ENCODE results near the gene GADL1.

The GADL1 gene

DNA sequence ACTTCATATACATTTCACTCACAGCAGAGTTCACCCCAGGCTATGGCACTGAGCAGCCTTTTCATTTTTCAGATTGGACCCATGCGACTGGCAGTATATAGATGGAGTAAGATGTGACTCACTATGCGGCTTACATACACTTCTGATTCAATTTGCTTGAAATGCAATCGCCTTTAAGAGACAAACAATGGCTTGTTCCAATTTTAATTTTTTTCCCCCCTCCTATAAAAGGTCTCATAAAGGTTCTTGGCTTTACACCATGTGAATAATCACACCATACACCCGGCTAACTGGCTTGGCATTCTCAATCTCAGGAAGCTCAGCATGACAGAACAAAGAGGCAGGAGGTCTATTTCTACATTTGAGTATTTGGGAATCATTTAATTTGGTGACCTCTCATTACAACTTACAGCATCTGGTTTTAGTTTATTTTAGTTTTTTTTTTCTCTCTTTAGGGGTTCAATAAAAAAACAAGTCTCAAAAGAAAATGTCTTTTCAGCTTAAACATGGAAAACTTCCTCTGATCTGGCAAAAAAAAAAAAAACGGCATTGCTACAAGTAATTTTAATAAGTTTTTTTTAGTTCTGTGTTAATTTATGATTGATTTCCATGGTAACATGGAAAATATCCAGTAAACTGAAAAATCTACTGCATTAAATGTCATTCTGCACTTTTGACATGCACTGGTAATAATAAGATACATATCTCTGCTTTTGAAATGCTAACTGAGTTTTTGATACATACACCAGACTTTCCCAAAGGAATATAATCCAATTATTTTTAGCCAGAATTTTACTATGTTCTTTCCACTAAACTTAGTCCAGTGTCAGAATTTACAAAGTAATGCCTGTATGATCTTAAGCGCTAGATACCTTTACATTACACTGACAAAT is 38.8 kb downstream of the GADL1 start:
- H3K4me3 ChIP-seq (ENCODE audit: low read depth, low read length): no peak overlapping the region
- TF ChIP-seq, protein P1, sequence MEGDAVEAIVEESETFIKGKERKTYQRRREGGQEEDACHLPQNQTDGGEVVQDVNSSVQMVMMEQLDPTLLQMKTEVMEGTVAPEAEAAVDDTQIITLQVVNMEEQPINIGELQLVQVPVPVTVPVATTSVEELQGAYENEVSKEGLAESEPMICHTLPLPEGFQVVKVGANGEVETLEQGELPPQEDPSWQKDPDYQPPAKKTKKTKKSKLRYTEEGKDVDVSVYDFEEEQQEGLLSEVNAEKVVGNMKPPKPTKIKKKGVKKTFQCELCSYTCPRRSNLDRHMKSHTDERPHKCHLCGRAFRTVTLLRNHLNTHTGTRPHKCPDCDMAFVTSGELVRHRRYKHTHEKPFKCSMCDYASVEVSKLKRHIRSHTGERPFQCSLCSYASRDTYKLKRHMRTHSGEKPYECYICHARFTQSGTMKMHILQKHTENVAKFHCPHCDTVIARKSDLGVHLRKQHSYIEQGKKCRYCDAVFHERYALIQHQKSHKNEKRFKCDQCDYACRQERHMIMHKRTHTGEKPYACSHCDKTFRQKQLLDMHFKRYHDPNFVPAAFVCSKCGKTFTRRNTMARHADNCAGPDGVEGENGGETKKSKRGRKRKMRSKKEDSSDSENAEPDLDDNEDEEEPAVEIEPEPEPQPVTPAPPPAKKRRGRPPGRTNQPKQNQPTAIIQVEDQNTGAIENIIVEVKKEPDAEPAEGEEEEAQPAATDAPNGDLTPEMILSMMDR (IDR thresholded peaks at IDR 0.05; ENCODE audit: low read depth, low read length, missing control alignments): no peak
- DNase-seq (ENCODE audit: low read depth): peak; percentile 20
- in situ Hi-C loops (cut with HindIII; ENCODE audit: low sequenced_read_pairs): no loop called here

DNA sequence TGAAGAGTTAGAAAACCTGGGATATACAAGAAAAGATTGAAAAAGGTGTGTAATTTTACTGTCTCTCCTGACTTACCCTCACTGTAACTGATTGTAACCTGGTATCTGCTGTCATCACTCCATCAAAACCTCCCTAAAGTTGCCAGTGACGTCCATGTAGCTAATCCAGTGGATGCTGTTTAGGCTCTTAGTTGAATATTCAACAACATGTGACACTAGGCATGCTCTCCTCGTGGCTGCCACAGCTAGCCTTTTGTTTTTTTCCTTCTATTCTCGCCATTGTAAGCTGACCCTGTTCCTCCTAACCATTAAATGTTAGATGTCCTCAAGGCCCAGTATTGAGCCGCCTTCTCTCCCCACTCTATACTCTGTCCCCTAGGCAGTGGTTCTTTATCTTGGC is 41.6 kb downstream of the GADL1 start:
- in situ Hi-C loops (cut with HindIII; ENCODE audit: low sequenced_read_pairs): no loop called here
- TF ChIP-seq, protein P1 (IDR thresholded peaks at IDR 0.05; ENCODE audit: low read depth, low read length, missing control alignments): no peak
- DNase-seq (ENCODE audit: low read depth): no peak
- no peak overlapping the region for H3K4me3 ChIP-seq (ENCODE audit: low read depth, low read length)

DNA sequence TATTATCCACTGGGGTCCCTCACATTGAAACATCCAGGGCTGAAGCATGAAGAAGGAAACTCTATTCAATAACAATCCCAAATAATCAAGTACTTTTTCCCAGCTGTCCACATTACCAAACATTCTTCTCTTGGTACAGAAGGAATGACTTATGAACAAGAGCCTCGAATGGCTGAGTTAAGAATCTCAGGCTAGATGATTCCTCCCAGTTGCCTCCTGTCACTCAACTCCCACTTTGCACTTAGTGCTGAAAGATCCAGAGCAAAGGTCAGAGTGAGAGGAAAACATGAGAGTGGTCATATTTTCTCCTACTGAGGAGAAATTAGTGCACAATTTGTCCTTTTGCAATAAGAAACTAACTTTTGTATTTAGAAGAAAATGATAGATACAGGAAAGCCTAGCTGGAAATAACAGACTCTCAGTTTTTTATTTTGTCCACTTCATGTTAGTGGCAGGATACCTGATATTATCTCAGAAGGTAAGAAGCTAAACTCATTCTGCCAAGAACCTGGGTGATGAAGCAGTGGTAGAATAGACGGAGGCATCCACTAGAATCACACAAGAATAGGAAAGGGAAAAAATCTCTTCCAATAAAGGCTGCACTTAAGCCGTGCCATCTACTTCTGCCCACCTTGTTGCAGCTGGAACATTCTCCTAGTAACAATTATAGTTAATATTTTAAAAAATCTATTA is 46.2 kb downstream of the GADL1 start:
- in situ Hi-C loops (cut with HindIII; ENCODE audit: low sequenced_read_pairs): no loop called here
- H3K4me3 ChIP-seq (ENCODE audit: low read depth, low read length): no peak overlapping the region
- no peak for DNase-seq (ENCODE audit: low read depth)
- TF ChIP-seq, protein P1 (IDR thresholded peaks at IDR 0.05; ENCODE audit: low read depth, low read length, missing control alignments): no peak

DNA sequence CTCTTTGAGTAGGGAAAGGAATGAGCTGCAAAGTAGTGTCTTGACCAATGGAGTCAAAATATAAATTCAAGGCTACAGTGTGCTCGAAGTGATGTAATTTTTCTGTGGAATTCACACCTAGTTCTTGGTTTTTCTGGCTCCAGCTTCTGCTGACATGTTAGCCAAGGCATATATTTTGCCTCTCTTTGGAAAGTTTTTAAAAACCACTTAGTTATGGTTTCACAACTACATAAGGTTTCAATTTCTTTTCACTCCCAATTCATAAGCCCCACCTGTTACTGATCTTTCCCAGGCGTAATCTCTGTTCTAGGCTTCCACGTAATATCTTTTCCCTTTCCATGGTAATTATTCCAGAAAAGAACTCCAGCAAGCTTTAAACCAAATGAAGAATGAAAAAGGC is 46.9 kb downstream of the GADL1 start:
- DNase-seq (ENCODE audit: low read depth): no peak
- no peak overlapping the region for H3K4me3 ChIP-seq (ENCODE audit: low read depth, low read length)
- in situ Hi-C loops (cut with HindIII; ENCODE audit: low sequenced_read_pairs): no loop called here
- TF ChIP-seq, protein P1 (IDR thresholded peaks at IDR 0.05; ENCODE audit: low read depth, low read length, missing control alignments): no peak

DNA sequence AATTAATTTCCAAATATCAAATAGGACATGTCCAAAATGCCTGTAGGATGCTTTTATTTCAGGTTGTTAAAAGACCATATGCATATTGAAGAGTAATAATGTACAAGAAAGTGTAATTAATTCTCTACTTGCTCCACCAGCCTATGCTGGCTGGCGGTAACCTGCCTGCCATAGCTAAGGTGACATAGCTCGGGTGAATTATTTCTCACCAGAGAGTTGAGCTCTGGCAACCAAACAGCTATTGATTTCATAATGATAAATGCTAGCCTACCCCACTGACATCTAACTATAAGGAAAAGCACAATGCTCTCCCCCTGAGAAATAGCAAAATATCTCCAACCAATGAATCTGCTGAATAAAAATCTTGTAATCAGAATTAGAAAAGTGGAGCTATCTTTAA is 48.9 kb downstream of the GADL1 start:
- TF ChIP-seq, protein P1 (IDR thresholded peaks at IDR 0.05; ENCODE audit: low read depth, low read length, missing control alignments): no peak
- no peak for DNase-seq (ENCODE audit: low read depth)
- in situ Hi-C loops (cut with HindIII; ENCODE audit: low sequenced_read_pairs): no loop called here
- H3K4me3 ChIP-seq (ENCODE audit: low read depth, low read length): no peak overlapping the region

DNA sequence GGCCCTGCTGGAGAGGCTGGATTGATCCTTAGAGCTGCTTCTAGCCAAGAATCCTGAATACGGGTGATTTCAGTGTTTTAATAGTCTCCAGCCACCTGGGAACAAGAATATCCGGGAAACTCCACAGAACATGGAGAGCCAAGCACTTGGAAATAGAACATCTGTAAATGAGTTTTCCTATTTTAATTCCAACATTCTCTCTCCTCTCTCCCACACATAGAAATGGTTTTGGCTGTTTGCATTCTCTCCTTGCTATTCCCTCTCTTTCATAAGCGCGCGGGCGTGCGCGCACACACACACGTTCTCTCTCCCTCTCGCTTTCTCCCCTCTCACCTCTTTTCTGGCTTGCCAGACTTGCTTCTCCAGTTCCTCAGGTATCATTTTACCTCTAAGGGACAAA is 50.6 kb downstream of the GADL1 start:
- in situ Hi-C loops (cut with HindIII; ENCODE audit: low sequenced_read_pairs): no loop called here
- no peak for DNase-seq (ENCODE audit: low read depth)
- TF ChIP-seq, protein P1 (IDR thresholded peaks at IDR 0.05; ENCODE audit: low read depth, low read length, missing control alignments): no peak
- no peak overlapping the region for H3K4me3 ChIP-seq (ENCODE audit: low read depth, low read length)
